B cell (primary cell): ENCODE measurements around the gene GRM8.

Experiments
- CTCF ChIP-seq: fragments of 200-600 bp; IDR thresholded peaks from one replicate; pipeline ENCODE4 v1.8.0; 2022; ENCODE audit warnings: antibody characterized with exemption, mild to moderate bottlenecking
- EZH2 ChIP-seq: IDR thresholded peaks from 2 replicates; pipeline ENCODE4 v1.6.1; 2012; ENCODE audit warnings: borderline replicate concordance, low read depth, mild to moderate bottlenecking, moderate library complexity, low read length; ENCODE audit not compliant: insufficient read depth, poor library complexity, severe bottlenecking

GRCh38 chr7:127256041-127256725, 3.4 kb upstream of the GRM8 start:
- no peak for TF ChIP-seq CTCF
- TF ChIP-seq EZH2: no peak
